Measurements from ENCODE around the gene ZNF217.
"Not testable (repeated sequence)": the region's sequence is repeated elsewhere in the genome, so short reads cannot be mapped to it uniquely, and the experiment has no call there.

The ZNF217 gene

DNA sequence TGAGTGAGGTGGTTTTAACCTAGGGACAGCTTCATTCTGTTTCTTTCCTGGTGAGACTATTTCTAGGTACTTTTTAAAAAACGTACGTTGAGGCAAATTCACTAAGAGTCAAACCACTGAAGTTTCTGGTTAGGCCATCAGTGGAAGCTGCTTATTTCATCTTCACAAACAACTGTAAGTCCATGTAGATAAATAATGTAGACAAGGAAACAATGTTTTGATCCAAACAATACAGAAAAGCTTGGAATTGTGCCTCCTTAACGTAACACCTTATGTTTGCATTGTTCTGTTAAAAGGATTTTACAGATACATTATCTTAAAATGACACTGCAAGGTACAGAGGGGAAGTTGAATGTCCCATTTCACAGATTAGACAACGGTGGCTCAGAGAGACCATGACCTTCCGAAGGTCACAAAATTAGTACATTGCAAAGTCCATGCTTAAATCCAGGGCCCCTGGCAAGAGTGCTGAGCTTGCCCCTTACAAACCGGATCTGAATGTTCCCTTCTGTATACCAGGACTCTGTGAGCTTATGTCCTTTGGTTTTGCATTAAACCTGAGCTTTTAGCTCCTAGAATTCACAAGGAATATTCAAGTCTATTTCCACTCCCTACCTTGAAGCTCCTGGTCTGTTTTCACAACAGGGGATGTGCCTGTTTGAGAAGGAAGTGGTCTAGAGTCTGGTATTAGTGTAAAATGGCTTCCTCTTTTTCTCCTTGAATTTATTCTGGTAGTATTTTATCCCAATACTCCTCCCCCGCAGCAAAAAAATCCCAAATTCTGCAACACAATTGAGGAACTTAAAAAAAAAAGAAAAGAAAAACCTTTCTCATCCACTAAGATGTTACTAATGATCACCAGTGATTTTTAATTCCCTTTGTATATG, 28.9 kb upstream of the ZNF217 start:
- DNase-seq (ENCODE audit: low read depth in 2 of 2, low spot score in 1 of 2): no peak

DNA sequence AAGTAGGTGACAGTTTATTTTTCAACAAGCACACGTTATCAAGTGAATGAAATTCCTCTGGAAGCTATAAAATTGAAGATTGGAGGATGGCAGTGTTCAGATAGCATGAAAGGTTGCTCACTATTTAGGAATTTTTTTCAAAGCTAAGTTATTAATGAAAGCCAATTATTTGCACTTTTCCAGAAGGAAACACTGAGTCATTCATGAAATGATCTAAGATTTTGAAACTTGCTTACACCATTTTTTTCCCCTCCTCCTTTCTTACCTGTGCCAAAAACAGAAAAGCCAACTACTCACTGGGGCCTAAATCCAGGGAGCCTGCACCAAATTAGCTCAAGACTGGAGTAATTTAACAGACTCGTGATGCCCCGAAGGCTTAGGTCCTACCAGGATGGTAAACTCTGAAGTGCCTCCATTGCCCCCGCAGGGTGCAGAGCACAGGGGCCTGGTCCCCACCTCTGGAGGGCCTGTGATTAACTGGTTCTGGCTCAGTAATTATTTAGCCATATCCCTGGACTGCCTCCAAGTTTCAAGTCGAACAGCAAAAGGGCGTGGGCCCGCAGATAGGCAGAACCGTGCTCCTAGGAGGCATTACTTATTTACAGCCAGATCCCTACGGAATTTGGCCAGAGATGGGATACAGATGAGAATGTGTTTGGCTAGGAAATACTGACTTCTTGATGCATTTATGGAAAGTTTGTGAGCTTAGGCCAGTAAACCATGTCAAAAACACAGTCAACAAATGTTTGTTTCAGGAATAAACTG, 28.0 kb upstream of the ZNF217 start:
- no peak for DNase-seq (ENCODE audit: low read depth in 2 of 2, low spot score in 1 of 2)

- DNase-seq (ENCODE audit: low read depth in 2 of 2, low spot score in 1 of 2): not testable (repeated sequence)
Measured at GRCh38 chr20:53618490-53619000, 24.9 kb upstream of the ZNF217 start.

- no peak for DNase-seq (ENCODE audit: low read depth in 2 of 2, low spot score in 1 of 2)
Measured at GRCh38 chr20:53617791-53618489, 24.3 kb upstream of the ZNF217 start.

DNA sequence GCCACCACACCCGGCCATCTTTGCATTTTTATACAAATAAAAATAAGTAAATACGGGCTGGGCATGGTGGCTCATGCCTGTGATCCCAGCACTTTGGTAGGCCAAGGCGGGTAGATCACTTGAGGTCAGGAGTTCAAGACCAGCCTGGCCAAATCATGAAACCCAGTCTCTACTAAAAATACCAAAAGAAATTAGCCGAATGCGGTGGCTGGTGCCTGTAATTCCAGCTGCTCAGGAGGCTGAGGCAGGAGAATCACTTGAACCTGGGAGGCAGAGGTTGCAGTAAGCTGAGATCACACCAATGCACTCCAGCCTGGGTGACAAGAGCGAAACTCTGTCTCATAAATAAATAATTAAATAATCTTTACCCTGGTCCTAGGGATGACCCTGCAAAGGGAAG, 22.9 kb upstream of the ZNF217 start:
- not testable (repeated sequence) for DNase-seq (ENCODE audit: low read depth in 2 of 2, low spot score in 1 of 2)

- DNase-seq (ENCODE audit: low read depth in 2 of 2, low spot score in 1 of 2): no peak
Measured at GRCh38 chr20:53613748-53614147, 20.1 kb upstream of the ZNF217 start.

GRCh38 chr20:53612289-53612688, 18.6 kb upstream of the ZNF217 start:
- DNase-seq (ENCODE audit: low read depth in 2 of 2, low spot score in 1 of 2): not testable (repeated sequence)

DNA sequence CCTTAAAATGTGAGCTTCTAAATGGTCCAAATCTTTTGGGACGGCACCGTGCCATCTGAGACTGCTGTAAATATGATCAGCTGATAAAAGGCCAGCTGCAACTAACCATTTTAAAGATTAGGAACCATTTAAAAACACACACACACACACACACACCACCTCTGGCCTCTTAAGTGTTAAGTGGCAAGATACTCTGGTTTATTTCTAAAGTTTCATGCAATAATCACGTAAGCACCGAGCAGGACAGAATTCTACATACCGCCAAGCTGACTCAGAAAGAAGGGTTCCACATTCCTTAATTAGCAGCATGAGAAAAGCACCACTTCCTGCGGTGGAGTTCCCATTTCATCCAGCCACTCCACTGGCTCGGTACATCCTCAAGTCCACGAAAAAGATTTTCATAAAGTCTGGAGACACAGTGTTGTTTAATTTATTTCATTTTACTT, 17.8 kb upstream of the ZNF217 start:
- DNase-seq (ENCODE audit: low read depth in 2 of 2, low spot score in 1 of 2): no peak

GRCh38 chr20:53609491-53610445, 16.1 kb upstream of the ZNF217 start:
- DNase-seq (ENCODE audit: low read depth in 2 of 2, low spot score in 1 of 2): peak; percentile 46 to 60

GRCh38 chr20:53608456-53609452, 15.1 kb upstream of the ZNF217 start:
- DNase-seq (ENCODE audit: low read depth in 2 of 2, low spot score in 1 of 2): no peak

DNA sequence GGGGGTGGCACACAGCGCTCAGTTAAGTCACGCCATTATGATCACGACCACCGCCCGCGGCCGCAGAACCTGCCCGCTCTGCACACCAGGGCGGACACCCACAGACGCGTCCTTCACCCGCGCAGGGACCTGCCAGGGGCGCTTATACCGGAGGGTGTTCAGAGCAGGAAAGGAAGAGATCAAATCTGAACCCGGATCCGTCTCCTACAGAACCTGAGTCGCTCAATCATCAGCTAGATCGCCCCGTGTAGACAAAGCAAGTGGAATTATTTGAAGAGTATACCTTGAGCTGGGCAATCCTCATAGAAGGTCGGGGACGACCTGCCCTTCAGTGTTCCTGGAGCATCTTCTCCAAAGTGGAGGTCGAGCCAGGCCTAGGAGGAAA, 14.4 kb upstream of the ZNF217 start:
- no peak for DNase-seq (ENCODE audit: low read depth in 2 of 2, low spot score in 1 of 2)

DNA sequence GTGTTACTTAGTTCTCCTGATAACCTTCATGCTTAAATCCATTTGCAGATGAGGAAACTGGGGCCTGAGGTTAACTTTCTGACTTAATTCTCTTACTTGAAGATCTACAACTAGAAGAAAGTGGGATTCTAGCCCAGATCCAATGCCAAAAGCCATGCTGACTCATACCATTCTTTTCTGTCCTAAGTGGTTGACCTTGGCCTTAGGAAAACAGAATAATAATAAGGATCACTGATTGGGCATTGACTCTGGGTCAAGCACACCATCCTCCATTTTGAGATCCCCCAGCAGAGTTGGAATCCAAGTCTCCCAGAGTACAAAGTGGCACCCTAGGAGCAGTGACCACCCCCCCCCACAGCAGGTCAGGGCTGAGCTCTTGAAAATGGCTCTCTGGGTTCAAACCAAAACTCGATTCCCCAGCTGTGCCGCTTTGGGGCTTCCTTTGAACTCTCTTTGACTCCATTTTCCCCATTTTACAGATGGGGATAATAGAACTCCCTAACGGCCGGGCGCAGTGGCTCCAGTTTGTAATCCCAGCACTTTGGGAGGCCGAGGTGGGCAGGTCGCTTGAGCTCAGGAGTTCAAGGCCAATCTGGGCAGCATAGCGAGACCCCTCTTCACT, 12.8 kb upstream of the ZNF217 start:
- DNase-seq (ENCODE audit: low read depth in 2 of 2, low spot score in 1 of 2): no peak

- not testable (repeated sequence) for DNase-seq (ENCODE audit: low read depth in 2 of 2, low spot score in 1 of 2)
Measured at GRCh38 chr20:53605401-53605800, 11.8 kb upstream of the ZNF217 start.

DNA sequence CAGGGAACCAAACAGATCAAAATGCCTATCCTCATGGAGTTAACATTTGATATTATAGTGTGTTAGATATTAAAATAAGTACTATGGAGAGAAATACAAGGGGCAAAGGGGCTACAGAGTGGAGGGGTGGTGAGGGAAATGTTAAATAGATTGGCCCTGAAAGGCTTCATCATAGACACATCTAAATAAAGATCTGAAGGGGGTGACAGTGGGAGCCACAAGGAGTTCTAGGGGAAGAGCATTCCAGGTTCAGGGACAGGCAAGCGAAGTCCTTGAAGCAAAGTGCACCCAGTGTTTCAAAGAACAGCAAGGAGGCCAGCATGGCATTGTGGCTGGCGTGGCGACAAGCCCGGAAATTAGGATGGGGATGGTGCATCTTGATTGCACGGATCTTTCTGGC, 11.2 kb upstream of the ZNF217 start:
- not testable (repeated sequence) for DNase-seq (ENCODE audit: low read depth in 2 of 2, low spot score in 1 of 2)

- no peak for DNase-seq (ENCODE audit: low read depth in 2 of 2, low spot score in 1 of 2)
Measured at GRCh38 chr20:53602661-53603060, 9.0 kb upstream of the ZNF217 start.

GRCh38 chr20:53599910-53600632, 6.4 kb upstream of the ZNF217 start:
- no peak for DNase-seq (ENCODE audit: low read depth in 2 of 2, low spot score in 1 of 2)

GRCh38 chr20:53599378-53599777, 5.7 kb upstream of the ZNF217 start:
- DNase-seq (ENCODE audit: low read depth in 2 of 2, low spot score in 1 of 2): no peak

DNA sequence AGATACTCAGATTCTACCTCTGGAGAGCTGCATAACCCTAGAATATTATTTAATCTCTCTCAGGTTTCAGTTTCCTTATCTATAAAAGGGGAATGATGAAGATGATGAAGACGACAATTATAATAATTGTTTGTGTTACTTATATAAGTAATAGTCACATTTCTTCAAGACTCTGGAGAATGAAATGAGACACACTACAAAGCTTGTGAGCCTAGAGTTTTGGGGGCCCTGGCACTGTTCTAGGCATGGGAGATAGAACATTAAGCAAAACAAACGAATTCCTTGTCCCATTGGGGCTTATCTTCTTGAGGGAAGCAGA, 5.4 kb upstream of the ZNF217 start:
- DNase-seq (ENCODE audit: low read depth in 2 of 2, low spot score in 1 of 2): no peak
